ENCODE measurements around the gene HEATR5A.

Gene HEATR5A

GRCh38 chr14:31419179-31419966, 977 bp downstream of the HEATR5A start:
- no peaks in the 10 kb centered on the region for H3K36me3 ChIP-seq (ENCODE audit: control insufficient read depth, insufficient read depth, low read length)
- H3K4me3 ChIP-seq (ENCODE audit: low read length), result peak overlapping the region; percentile 98
- H3K9me3 ChIP-seq (ENCODE audit: control insufficient read depth, low read length), result no peaks in the 10 kb centered on the region
- H3K27me3 ChIP-seq (ENCODE audit: control insufficient read depth, insufficient read depth, low read length), result no peaks in the 10 kb centered on the region
- no peaks in the 10 kb centered on the region for H3K4me1 ChIP-seq (ENCODE audit: control insufficient read depth, insufficient read depth, low read length)
- peak overlapping the region; percentile 86 for H3K9ac ChIP-seq (ENCODE audit: low read length)

GRCh38 chr14:31418440-31418839, 1.9 kb downstream of the HEATR5A start:
- no peak overlapping the region for H3K4me3 ChIP-seq (ENCODE audit: low read length)
- no peaks in the 10 kb centered on the region for H3K27me3 ChIP-seq (ENCODE audit: control insufficient read depth, insufficient read depth, low read length)
- no peak overlapping the region for H3K9ac ChIP-seq (ENCODE audit: low read length)
- no peaks in the 10 kb centered on the region for H3K9me3 ChIP-seq (ENCODE audit: control insufficient read depth, low read length)
- no peaks in the 10 kb centered on the region for H3K36me3 ChIP-seq (ENCODE audit: control insufficient read depth, insufficient read depth, low read length)
- H3K4me1 ChIP-seq (ENCODE audit: control insufficient read depth, insufficient read depth, low read length), result no peaks in the 10 kb centered on the region

GRCh38 chr14:31414190-31414833, 6.0 kb downstream of the HEATR5A start:
- peaks cover 5% of the 10 kb centered on the region for H3K4me1 ChIP-seq (ENCODE audit: control insufficient read depth, insufficient read depth, low read length)
- H3K9ac ChIP-seq (ENCODE audit: low read length), result no peak overlapping the region
- no peaks in the 10 kb centered on the region for H3K27me3 ChIP-seq (ENCODE audit: control insufficient read depth, insufficient read depth, low read length)
- no peaks in the 10 kb centered on the region for H3K36me3 ChIP-seq (ENCODE audit: control insufficient read depth, insufficient read depth, low read length)
- no peak overlapping the region for H3K4me3 ChIP-seq (ENCODE audit: low read length)
- H3K9me3 ChIP-seq (ENCODE audit: control insufficient read depth, low read length), result no peaks in the 10 kb centered on the region

GRCh38 chr14:31411218-31411727, 9.1 kb downstream of the HEATR5A start:
- no peaks in the 10 kb centered on the region for H3K9me3 ChIP-seq (ENCODE audit: control insufficient read depth, low read length)
- H3K9ac ChIP-seq (ENCODE audit: low read length), result no peak overlapping the region
- no peaks in the 10 kb centered on the region for H3K27me3 ChIP-seq (ENCODE audit: control insufficient read depth, insufficient read depth, low read length)
- no peaks in the 10 kb centered on the region for H3K36me3 ChIP-seq (ENCODE audit: control insufficient read depth, insufficient read depth, low read length)
- no peak overlapping the region for H3K4me3 ChIP-seq (ENCODE audit: low read length)
- peaks cover 5% of the 10 kb centered on the region for H3K4me1 ChIP-seq (ENCODE audit: control insufficient read depth, insufficient read depth, low read length)

GRCh38 chr14:31410048-31410650, 10.2 kb downstream of the HEATR5A start:
- Histone ChIP-seq H3K27me3 (ENCODE audit: control insufficient read depth, insufficient read depth, low read length) (no peaks in the 10 kb centered on the region), H3K9ac (ENCODE audit: low read length) (no peak overlapping the region), H3K4me1 (ENCODE audit: control insufficient read depth, insufficient read depth, low read length) (peaks cover 10% of the 10 kb centered on the region), H3K36me3 (ENCODE audit: control insufficient read depth, insufficient read depth, low read length) (no peaks in the 10 kb centered on the region), H3K9me3 (ENCODE audit: control insufficient read depth, low read length) (no peaks in the 10 kb centered on the region), H3K4me3 (ENCODE audit: low read length) (no peak overlapping the region)

GRCh38 chr14:31408421-31408820, 11.9 kb downstream of the HEATR5A start:
- H3K9ac ChIP-seq (ENCODE audit: low read length), result no peak overlapping the region
- H3K4me1 ChIP-seq (ENCODE audit: control insufficient read depth, insufficient read depth, low read length), result peaks cover 10% of the 10 kb centered on the region
- no peaks in the 10 kb centered on the region for H3K36me3 ChIP-seq (ENCODE audit: control insufficient read depth, insufficient read depth, low read length)
- no peaks in the 10 kb centered on the region for H3K9me3 ChIP-seq (ENCODE audit: control insufficient read depth, low read length)
- no peaks in the 10 kb centered on the region for H3K27me3 ChIP-seq (ENCODE audit: control insufficient read depth, insufficient read depth, low read length)
- no peak overlapping the region for H3K4me3 ChIP-seq (ENCODE audit: low read length)

- H3K36me3 ChIP-seq (ENCODE audit: control insufficient read depth, insufficient read depth, low read length), result no peaks in the 10 kb centered on the region
- no peak overlapping the region for H3K4me3 ChIP-seq (ENCODE audit: low read length)
- no peak overlapping the region for H3K9ac ChIP-seq (ENCODE audit: low read length)
- H3K4me1 ChIP-seq (ENCODE audit: control insufficient read depth, insufficient read depth, low read length), result peaks cover 6% of the 10 kb centered on the region
- H3K9me3 ChIP-seq (ENCODE audit: control insufficient read depth, low read length), result no peaks in the 10 kb centered on the region
- no peaks in the 10 kb centered on the region for H3K27me3 ChIP-seq (ENCODE audit: control insufficient read depth, insufficient read depth, low read length)
Observed at GRCh38 chr14:31405599-31406232, 14.6 kb downstream of the HEATR5A start.

GRCh38 chr14:31405106-31405505, 15.2 kb downstream of the HEATR5A start:
- Histone ChIP-seq H3K36me3 (ENCODE audit: control insufficient read depth, insufficient read depth, low read length) (no peaks in the 10 kb centered on the region), H3K27me3 (ENCODE audit: control insufficient read depth, insufficient read depth, low read length) (no peaks in the 10 kb centered on the region), H3K9ac (ENCODE audit: low read length) (no peak overlapping the region), H3K4me3 (ENCODE audit: low read length) (no peak overlapping the region), H3K4me1 (ENCODE audit: control insufficient read depth, insufficient read depth, low read length) (peaks cover 6% of the 10 kb centered on the region), H3K9me3 (ENCODE audit: control insufficient read depth, low read length) (no peaks in the 10 kb centered on the region)

- Histone ChIP-seq H3K9me3 (ENCODE audit: control insufficient read depth, low read length) (no peaks in the 10 kb centered on the region), H3K36me3 (ENCODE audit: control insufficient read depth, insufficient read depth, low read length) (no peaks in the 10 kb centered on the region), H3K4me1 (ENCODE audit: control insufficient read depth, insufficient read depth, low read length) (peaks cover 6% of the 10 kb centered on the region), H3K27me3 (ENCODE audit: control insufficient read depth, insufficient read depth, low read length) (no peaks in the 10 kb centered on the region), H3K9ac (ENCODE audit: low read length) (no peak overlapping the region), H3K4me3 (ENCODE audit: low read length) (no peak overlapping the region)
Observed at GRCh38 chr14:31403707-31404106, 16.6 kb downstream of the HEATR5A start.

GRCh38 chr14:31402764-31403439, 17.4 kb downstream of the HEATR5A start:
- Histone ChIP-seq H3K4me1 (ENCODE audit: control insufficient read depth, insufficient read depth, low read length) (peaks cover 6% of the 10 kb centered on the region), H3K9ac (ENCODE audit: low read length) (no peak overlapping the region), H3K9me3 (ENCODE audit: control insufficient read depth, low read length) (no peaks in the 10 kb centered on the region), H3K27me3 (ENCODE audit: control insufficient read depth, insufficient read depth, low read length) (no peaks in the 10 kb centered on the region), H3K36me3 (ENCODE audit: control insufficient read depth, insufficient read depth, low read length) (no peaks in the 10 kb centered on the region), H3K4me3 (ENCODE audit: low read length) (no peak overlapping the region)

GRCh38 chr14:31401369-31401932, 18.9 kb downstream of the HEATR5A start:
- Histone ChIP-seq H3K4me1 (ENCODE audit: control insufficient read depth, insufficient read depth, low read length) (peaks cover 6% of the 10 kb centered on the region), H3K9me3 (ENCODE audit: control insufficient read depth, low read length) (no peaks in the 10 kb centered on the region), H3K36me3 (ENCODE audit: control insufficient read depth, insufficient read depth, low read length) (no peaks in the 10 kb centered on the region), H3K27me3 (ENCODE audit: control insufficient read depth, insufficient read depth, low read length) (no peaks in the 10 kb centered on the region), H3K4me3 (ENCODE audit: low read length) (no peak overlapping the region), H3K9ac (ENCODE audit: low read length) (no peak overlapping the region)

Measured in mucosa of stomach (tissue), 1 donor.